ENCODE results near the gene LIN7C.
A peak's percentile ranks its signal among the peaks of the same experiment; 100 is the strongest.
"Not testable (repeated sequence)": the region's sequence is repeated elsewhere in the genome, so short reads cannot be mapped to it uniquely, and the experiment has no call there.

The LIN7C gene

GRCh38 chr11:27506200-27507182 is at the start of gene LIN7C:
TSS of gene LIN7C (minus strand) at chr11:27506769. CDS start at chr11:27506752, 17 bp downstream.
- peak; percentile 97 for DNase-seq

GRCh38 chr11:27555264-27555663 is 48.7 kb upstream of the LIN7C start:
- DNase-seq = no peak

- no peak for DNase-seq
These were observed 46.6 kb upstream of the LIN7C start for GRCh38 chr11:27553186-27553585.

- DNase-seq = no peak
These were observed 45.8 kb upstream of the LIN7C start for GRCh38 chr11:27552341-27552740.

- DNase-seq = no peak
These were observed 44.6 kb upstream of the LIN7C start for GRCh38 chr11:27551127-27551526.

GRCh38 chr11:27545946-27546345 is 39.4 kb upstream of the LIN7C start:
- DNase-seq = peak; percentile 2

GRCh38 chr11:27545035-27545434 is 38.5 kb upstream of the LIN7C start:
- no peak for DNase-seq

- DNase-seq = no peak
These were observed 35.2 kb upstream of the LIN7C start for GRCh38 chr11:27541790-27542189.

- DNase-seq = no peak
These were observed 33.5 kb upstream of the LIN7C start for GRCh38 chr11:27540051-27540450.

- DNase-seq = no peak
These were observed 28.5 kb upstream of the LIN7C start for GRCh38 chr11:27535103-27535502.

GRCh38 chr11:27532652-27533325 is 26.2 kb upstream of the LIN7C start:
- DNase-seq = no peak

GRCh38 chr11:27528712-27529111 is 22.1 kb upstream of the LIN7C start:
- DNase-seq = no peak

GRCh38 chr11:27526535-27526934 is 20.0 kb upstream of the LIN7C start:
- DNase-seq = no peak

- no peak for DNase-seq
These were observed 19.4 kb upstream of the LIN7C start for GRCh38 chr11:27525824-27526516.

GRCh38 chr11:27524155-27524554 is 17.6 kb upstream of the LIN7C start:
- DNase-seq = no peak

- DNase-seq = no peak
These were observed 13.7 kb upstream of the LIN7C start for GRCh38 chr11:27520226-27520625.

- DNase-seq = no peak
These were observed 11.9 kb upstream of the LIN7C start for GRCh38 chr11:27518518-27518917.

GRCh38 chr11:27517490-27517889 is 10.9 kb upstream of the LIN7C start:
- DNase-seq = not testable (repeated sequence)

- no peak for DNase-seq
These were observed 8.0 kb upstream of the LIN7C start for GRCh38 chr11:27514558-27514957.

- DNase-seq = no peak
These were observed 7.5 kb upstream of the LIN7C start for GRCh38 chr11:27514076-27514475.

- DNase-seq = no peak
These were observed 6.8 kb upstream of the LIN7C start for GRCh38 chr11:27513389-27513788.

GRCh38 chr11:27512238-27512637 is 5.7 kb upstream of the LIN7C start:
- no peak for DNase-seq

GRCh38 chr11:27509908-27510307 is 3.3 kb upstream of the LIN7C start:
- DNase-seq = no peak
